NCI-H1417 treated with DMSO at 0.1 percent for 48 hours (cell line): Measurements from ENCODE around the gene PACSIN1.

Experiments used
- DNase-seq: peaks from one replicate; lab custom pipeline; 2025; lab: John Stamatoyannopoulos, UW

Gene PACSIN1

GRCh38 chr6:34583461-34583860, 117.6 kb downstream of the PACSIN1 start:
- no peak for DNase-seq

GRCh38 chr6:34583861-34584604, 118.2 kb downstream of the PACSIN1 start:
- no peak for DNase-seq

GRCh38 chr6:34584694-34585093, 118.8 kb downstream of the PACSIN1 start:
- no peak for DNase-seq
